Measurements from ENCODE around the gene GPSM1.
"Not testable (repeated sequence)": the region's sequence is repeated elsewhere in the genome, so short reads cannot be mapped to it uniquely, and the experiment has no call there.

GPSM1 gene

GRCh38 chr9:136318776-136319241 is 8.5 kb upstream of the GPSM1 start:
- no peak for TF ChIP-seq EZH2 (IDR thresholded peaks at IDR 0.05; ENCODE audit: borderline replicate concordance, low read depth, low read length, severe bottlenecking)
- TF ChIP-seq CTCF (IDR thresholded peaks at IDR 0.05; ENCODE audit: borderline replicate concordance, extremely low read depth, low read length, poor library complexity, severe bottlenecking), result no peak
- DNase-seq (no peak), ATAC-seq (ENCODE audit: insufficient read depth, low read depth) (no peak)
- no peaks in the 10 kb centered on the region for H3K79me2 ChIP-seq (ENCODE audit: insufficient read depth, low read length)
- H3K4me3 ChIP-seq (ENCODE audit: low read depth in 1 of 2, low read length in 2 of 2), result no peak overlapping the region
- peaks cover 26% of the 10 kb centered on the region for H3K27me3 ChIP-seq (ENCODE audit: insufficient read depth, low read length, poor library complexity)
- peaks cover 11% of the 10 kb centered on the region for H3K9me3 ChIP-seq (ENCODE audit: insufficient read depth, low read length, severe bottlenecking)
- no peak overlapping the region for H3K4me2 ChIP-seq (ENCODE audit: insufficient read depth, low read length)
- H2AFZ ChIP-seq (ENCODE audit: low read depth, low read length), result no peak overlapping the region
- H3K9ac ChIP-seq (ENCODE audit: low read depth, low read length), result no peak overlapping the region
- H4K20me1 ChIP-seq (ENCODE audit: insufficient read depth, low read length), result peaks cover 8% of the 10 kb centered on the region; the same call in 1 of the 2 replicates
- no peaks in the 10 kb centered on the region for H3K36me3 ChIP-seq (ENCODE audit: insufficient read depth, low read length)
- H3K4me1 ChIP-seq (ENCODE audit: insufficient read depth, low read length), result no peaks in the 10 kb centered on the region
- no peak overlapping the region for H3K27ac ChIP-seq (ENCODE audit: low read length)

DNA sequence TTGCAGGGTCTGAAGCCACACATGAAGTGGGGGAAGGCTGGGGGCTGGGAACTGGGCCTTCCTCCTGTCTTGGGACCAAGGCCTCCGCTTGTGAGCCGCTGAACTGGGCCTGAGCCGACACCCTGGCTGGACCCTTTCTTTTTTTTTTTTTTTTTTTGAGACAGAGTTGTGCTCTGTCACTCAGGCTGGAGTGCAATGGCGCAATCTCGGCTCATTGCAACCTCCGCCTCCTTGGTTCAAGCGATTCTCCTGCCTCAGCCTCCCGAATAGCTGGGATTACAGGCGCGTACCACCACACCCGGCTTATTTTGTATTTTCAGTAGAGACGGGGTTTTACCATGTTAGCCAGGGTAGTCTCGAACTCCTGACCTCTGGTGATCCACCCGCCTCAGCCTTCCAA is 8.1 kb upstream of the GPSM1 start:
- H3K4me3 ChIP-seq (ENCODE audit: low read depth in 1 of 2, low read length in 2 of 2); H3K27ac ChIP-seq (ENCODE audit: low read length); H3K4me2 ChIP-seq (ENCODE audit: insufficient read depth, low read length); H4K20me1 ChIP-seq (ENCODE audit: insufficient read depth, low read length); ATAC-seq (ENCODE audit: insufficient read depth, low read depth); DNase-seq; H3K36me3 ChIP-seq (ENCODE audit: insufficient read depth, low read length); H3K9ac ChIP-seq (ENCODE audit: low read depth, low read length); H3K4me1 ChIP-seq (ENCODE audit: insufficient read depth, low read length); H3K79me2 ChIP-seq (ENCODE audit: insufficient read depth, low read length); H2AFZ ChIP-seq (ENCODE audit: low read depth, low read length): not testable (repeated sequence)
- peaks cover 30% of the 10 kb centered on the region for H3K27me3 ChIP-seq (ENCODE audit: insufficient read depth, low read length, poor library complexity)
- H3K9me3 ChIP-seq (ENCODE audit: insufficient read depth, low read length, severe bottlenecking), result peaks cover 11% of the 10 kb centered on the region

- not testable (repeated sequence) for H2AFZ ChIP-seq (ENCODE audit: low read depth, low read length); DNase-seq; H3K79me2 ChIP-seq (ENCODE audit: insufficient read depth, low read length); H3K9ac ChIP-seq (ENCODE audit: low read depth, low read length); H3K4me2 ChIP-seq (ENCODE audit: insufficient read depth, low read length); H3K36me3 ChIP-seq (ENCODE audit: insufficient read depth, low read length); H3K4me1 ChIP-seq (ENCODE audit: insufficient read depth, low read length); H3K27ac ChIP-seq (ENCODE audit: low read length); ATAC-seq (ENCODE audit: insufficient read depth, low read depth); H4K20me1 ChIP-seq (ENCODE audit: insufficient read depth, low read length); H3K4me3 ChIP-seq (ENCODE audit: low read depth in 1 of 2, low read length in 2 of 2); H3K9me3 ChIP-seq (ENCODE audit: insufficient read depth, low read length, severe bottlenecking)
- H3K27me3 ChIP-seq (ENCODE audit: insufficient read depth, low read length, poor library complexity), result peaks cover 34% of the 10 kb centered on the region
Observed at GRCh38 chr9:136319955-136320354, 7.4 kb upstream of the GPSM1 start.

DNA sequence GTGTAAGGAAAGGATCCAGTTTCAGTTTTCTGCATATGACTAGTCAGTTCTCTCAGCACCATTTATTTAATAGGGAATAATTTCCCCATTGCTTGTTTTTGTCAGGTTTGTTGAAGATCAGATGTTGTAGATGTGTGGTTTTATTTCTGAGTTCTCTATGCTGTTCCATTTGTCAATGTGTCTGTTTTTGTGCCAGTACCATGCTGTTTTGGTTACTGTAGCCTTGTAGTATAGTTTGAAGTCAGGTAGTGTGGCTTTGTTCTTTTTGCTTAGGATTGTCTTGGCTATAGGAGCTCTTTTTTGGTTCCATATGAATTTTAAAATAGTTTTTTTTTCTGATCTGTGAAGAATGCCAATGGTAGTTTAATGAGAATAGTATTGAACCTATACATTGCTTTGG is 6.4 kb upstream of the GPSM1 start:
- not testable (repeated sequence) for H3K4me1 ChIP-seq (ENCODE audit: insufficient read depth, low read length); H4K20me1 ChIP-seq (ENCODE audit: insufficient read depth, low read length); H2AFZ ChIP-seq (ENCODE audit: low read depth, low read length); ATAC-seq (ENCODE audit: insufficient read depth, low read depth); H3K4me2 ChIP-seq (ENCODE audit: insufficient read depth, low read length); H3K79me2 ChIP-seq (ENCODE audit: insufficient read depth, low read length); H3K9ac ChIP-seq (ENCODE audit: low read depth, low read length); H3K4me3 ChIP-seq (ENCODE audit: low read depth in 1 of 2, low read length in 2 of 2); H3K27ac ChIP-seq (ENCODE audit: low read length); H3K9me3 ChIP-seq (ENCODE audit: insufficient read depth, low read length, severe bottlenecking); H3K36me3 ChIP-seq (ENCODE audit: insufficient read depth, low read length); DNase-seq
- H3K27me3 ChIP-seq (ENCODE audit: insufficient read depth, low read length, poor library complexity), result peaks cover 39% of the 10 kb centered on the region

DNA sequence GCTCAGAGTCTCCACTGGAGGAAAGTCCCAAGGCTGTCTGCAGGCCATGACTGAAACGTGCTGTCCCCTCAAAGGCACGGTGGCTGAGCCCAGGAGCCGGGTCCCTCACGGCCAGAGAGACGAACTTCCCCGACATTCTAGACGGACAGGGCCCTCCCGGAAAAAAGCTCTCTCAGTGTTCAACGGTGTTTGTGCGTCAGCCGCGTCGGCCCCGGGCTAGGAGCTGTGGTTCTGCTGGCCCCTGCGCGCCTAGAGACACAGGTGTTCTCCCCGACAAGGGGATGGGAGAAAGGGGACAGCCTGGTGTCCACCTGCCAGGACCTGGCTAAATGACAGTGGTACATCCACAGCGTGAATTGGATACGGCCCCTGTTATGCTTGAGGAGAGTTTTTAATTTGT is 5.8 kb upstream of the GPSM1 start:
- Histone ChIP-seq H2AFZ (ENCODE audit: low read depth, low read length) (no peak overlapping the region), H3K79me2 (ENCODE audit: insufficient read depth, low read length) (no peaks in the 10 kb centered on the region), H3K4me3 (ENCODE audit: low read depth in 1 of 2, low read length in 2 of 2) (no peak overlapping the region), H3K27me3 (ENCODE audit: insufficient read depth, low read length, poor library complexity) (peaks cover 39% of the 10 kb centered on the region), H3K9me3 (ENCODE audit: insufficient read depth, low read length, severe bottlenecking) (no peaks in the 10 kb centered on the region), H3K4me2 (ENCODE audit: insufficient read depth, low read length) (no peak overlapping the region), H3K4me1 (ENCODE audit: insufficient read depth, low read length) (no peaks in the 10 kb centered on the region), H3K9ac (ENCODE audit: low read depth, low read length) (no peak overlapping the region), H3K36me3 (ENCODE audit: insufficient read depth, low read length) (no peaks in the 10 kb centered on the region), H4K20me1 (ENCODE audit: insufficient read depth, low read length) (peaks cover 8% of the 10 kb centered on the region; the same call in 1 of the 2 replicates), H3K27ac (ENCODE audit: low read length) (no peak overlapping the region)
- DNase-seq, result no peak
- no peak for TF ChIP-seq EZH2 (IDR thresholded peaks at IDR 0.05; ENCODE audit: borderline replicate concordance, low read depth, low read length, severe bottlenecking)
- TF ChIP-seq CTCF (IDR thresholded peaks at IDR 0.05; ENCODE audit: borderline replicate concordance, extremely low read depth, low read length, poor library complexity, severe bottlenecking), result no peak
- no peak for ATAC-seq (ENCODE audit: insufficient read depth, low read depth)

All from DND-41 (cell line).